ENCODE data around the gene HOXD8.

Gene HOXD8

GRCh38 chr2:176091329-176092258 is 37.9 kb upstream of the HOXD8 start:
- peak in 1 of 2 donors; percentile 7 for DNase-seq

DNA sequence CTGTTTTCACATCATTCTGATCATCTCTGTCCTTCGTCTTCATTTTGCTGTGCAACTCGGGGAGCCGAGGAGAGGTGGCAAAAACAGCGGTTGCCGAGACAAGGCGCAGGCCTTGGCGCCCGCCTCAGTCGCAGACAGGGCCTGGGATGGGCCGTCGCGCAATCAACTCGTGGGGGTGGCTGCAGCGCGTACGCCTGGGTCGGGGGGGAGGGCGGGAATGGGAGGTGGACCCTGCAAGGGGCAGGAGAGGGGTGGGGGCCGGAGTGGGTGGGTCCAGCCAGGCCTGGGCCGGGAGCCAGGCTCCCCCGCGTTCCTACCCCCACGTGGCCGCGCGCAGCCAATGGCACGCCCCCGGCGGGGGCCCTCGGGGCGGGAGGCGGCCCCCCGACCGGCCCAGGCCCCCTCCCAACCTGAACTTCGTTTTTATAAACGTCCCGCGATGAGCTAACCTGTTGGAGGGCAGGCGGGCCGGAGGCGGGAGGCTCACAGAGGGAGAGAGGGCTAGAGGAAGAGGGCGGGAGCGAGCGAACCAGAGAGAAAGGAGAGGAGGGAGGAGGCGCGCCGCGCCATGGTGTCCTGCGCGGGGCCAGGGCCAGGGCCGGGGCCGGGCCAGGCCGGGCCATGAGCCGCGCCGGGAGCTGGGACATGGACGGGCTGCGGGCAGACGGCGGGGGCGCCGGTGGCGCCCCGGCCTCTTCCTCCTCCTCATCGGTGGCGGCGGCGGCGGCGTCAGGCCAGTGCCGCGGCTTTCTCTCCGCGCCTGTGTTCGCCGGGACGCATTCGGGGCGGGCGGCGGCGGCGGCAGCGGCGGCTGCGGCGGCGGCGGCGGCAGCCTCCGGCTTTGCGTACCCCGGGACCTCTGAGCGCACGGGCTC is 37.0 kb upstream of the HOXD8 start, which contains the start of gene HOXD13:
Gene HOXD13 (plus strand): TSS at position 452 of the 875 bp plus-strand sequence. CDS start 170 bp downstream, at position 622.
- DNase-seq, result peak in 1 of 2 donors; percentile 7

DNA sequence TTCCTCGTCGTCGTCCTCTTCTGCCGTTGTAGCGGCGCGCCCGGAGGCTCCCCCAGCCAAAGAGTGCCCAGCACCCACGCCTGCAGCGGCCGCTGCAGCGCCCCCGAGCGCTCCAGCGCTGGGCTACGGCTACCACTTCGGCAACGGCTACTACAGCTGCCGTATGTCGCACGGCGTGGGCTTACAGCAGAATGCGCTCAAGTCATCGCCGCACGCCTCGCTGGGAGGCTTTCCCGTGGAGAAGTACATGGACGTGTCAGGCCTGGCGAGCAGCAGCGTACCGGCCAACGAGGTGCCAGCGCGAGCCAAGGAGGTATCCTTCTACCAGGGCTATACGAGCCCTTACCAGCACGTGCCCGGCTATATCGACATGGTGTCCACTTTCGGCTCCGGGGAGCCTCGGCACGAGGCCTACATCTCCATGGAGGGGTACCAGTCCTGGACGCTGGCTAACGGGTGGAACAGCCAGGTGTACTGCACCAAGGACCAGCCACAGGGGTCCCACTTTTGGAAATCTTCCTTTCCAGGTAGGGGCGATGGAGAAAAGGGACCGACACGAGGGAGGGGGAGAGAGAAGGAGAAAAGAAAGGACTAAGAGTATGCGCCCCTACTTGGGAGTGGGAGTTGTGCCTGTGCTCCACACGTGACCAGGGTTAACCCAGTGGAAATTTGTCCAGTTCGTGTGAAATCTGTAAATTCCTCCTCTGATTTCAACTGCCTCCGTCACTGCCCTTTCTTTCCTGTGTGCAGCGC is 36.2 kb upstream of the HOXD8 start:
- peak in 1 of 2 donors; percentile 2 for DNase-seq

DNA sequence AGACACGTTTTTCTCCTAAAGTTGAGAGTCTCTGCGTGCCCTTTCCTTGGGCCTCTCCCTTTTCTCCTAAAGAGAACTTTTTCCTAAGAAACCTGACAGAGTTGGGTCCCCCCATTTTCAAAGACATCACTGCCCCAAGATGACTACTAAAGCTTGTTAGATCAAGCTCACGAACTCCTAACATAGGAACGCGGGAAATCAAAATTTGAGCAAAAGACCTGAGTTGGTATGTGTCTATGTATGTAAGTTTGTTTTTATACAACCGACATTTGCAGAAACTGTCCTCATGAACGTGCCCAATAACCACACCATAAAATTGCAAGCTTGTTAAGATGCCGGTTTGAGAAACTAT is 35.6 kb upstream of the HOXD8 start:
- no peak for DNase-seq

DNA sequence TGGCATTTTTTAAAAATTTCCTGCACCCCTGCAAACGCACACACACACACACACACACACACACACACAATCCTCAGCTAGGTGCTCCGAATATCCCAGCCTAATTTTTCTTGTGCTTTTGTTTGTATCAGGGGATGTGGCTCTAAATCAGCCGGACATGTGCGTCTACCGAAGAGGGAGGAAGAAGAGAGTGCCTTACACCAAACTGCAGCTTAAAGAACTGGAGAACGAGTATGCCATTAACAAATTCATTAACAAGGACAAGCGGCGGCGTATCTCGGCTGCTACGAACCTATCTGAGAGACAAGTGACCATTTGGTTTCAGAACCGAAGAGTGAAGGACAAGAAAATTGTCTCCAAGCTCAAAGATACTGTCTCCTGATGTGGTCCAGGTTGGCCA is 35.2 kb upstream of the HOXD8 start:
- DNase-seq, result peak in 1 of 2 donors; percentile 4

- no peak for DNase-seq
These were observed 34.1 kb upstream of the HOXD8 start for GRCh38 chr2:176095421-176095820.

GRCh38 chr2:176096243-176096985 is 33.1 kb upstream of the HOXD8 start:
- DNase-seq, result no peak

DNA sequence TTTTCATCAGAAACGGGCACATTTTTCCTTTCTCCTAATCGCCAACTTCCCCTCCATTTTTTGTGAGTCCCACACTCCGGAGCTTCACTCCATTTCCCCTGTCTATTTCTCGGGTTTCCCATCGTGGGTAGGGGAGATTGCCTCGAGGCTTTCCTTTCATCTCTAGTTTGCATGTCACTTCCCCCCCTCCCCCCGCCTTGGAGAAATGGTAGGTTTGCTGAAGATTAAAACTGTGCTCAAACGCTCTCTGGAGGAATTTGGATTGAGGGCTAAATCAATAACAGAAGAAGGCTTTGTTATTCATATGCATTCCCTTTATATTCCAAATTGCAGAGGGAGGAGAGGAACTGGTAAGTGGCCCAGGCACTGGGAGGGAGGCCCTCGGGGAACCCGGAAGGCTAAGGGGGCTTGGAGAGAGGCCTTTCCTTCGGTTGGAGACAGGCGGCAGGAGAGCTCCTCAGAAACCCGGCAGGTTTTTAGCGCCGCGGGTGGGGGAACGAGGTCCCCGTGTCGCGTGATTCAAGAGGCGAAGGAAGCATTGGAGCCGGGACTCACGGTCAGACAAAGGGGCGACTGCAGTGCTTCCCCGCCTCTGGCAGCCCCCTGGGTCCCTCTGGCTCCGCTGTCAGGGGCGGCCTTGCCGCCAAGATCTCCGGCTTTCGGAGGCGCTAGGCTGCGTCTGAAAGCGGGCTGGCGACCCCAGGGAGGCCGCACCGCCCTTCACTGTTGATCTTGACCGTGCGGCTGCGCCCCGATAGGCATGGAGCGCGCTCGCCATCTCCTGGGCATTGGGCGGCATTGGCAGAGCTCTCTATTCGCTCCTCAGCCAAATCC is 32.3 kb upstream of the HOXD8 start:
- peak; percentile 52 to 61 for DNase-seq

DNA sequence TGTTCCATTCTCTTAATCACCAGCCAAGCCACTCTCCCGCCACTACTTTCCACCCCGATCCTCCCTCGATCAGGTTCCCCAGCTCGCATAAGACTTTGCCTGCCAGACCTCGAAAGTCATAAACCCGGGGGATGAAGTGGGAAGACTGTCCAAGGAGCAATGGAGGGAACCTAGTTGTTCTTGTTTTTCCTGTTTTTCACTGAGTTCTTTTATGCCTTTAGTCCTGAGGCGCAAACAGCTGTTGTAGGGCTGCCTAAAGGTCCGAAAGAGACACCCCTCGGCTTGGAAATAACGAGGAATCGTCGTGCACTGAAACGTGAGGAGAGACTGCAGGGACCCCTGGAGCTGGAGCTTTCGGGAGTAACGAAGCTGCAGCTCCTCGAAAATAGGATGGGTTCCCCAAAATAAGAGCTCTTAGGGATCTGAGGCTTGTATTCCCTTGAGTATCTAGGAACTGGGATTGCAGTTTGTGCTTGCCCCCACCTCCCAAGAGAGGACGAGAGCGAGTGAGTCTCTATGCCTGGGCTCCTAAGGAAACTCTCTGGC is 31.6 kb upstream of the HOXD8 start:
- no peak for DNase-seq

- DNase-seq, result peak in 1 of 2 donors; percentile 6
These were observed 30.9 kb upstream of the HOXD8 start for GRCh38 chr2:176098366-176099158.

GRCh38 chr2:176099159-176099727 is 30.3 kb upstream of the HOXD8 start:
- DNase-seq, result peak in 1 of 2 donors; percentile 2

GRCh38 chr2:176099728-176100546 is 29.6 kb upstream of the HOXD8 start, which contains the start of gene HOXD12:
Gene HOXD12, plus strand, starts transcription at chr2:176099795. Its CDS starts 7 bp downstream, at chr2:176099802.
- DNase-seq, result peak in 1 of 2 donors; percentile 1

- DNase-seq, result peak in 1 of 2 donors; percentile 0
These were observed 28.9 kb upstream of the HOXD8 start for GRCh38 chr2:176100547-176101140.

GRCh38 chr2:176101216-176101830 is 28.2 kb upstream of the HOXD8 start:
- peak in 1 of 2 donors; percentile 1 for DNase-seq

DNA sequence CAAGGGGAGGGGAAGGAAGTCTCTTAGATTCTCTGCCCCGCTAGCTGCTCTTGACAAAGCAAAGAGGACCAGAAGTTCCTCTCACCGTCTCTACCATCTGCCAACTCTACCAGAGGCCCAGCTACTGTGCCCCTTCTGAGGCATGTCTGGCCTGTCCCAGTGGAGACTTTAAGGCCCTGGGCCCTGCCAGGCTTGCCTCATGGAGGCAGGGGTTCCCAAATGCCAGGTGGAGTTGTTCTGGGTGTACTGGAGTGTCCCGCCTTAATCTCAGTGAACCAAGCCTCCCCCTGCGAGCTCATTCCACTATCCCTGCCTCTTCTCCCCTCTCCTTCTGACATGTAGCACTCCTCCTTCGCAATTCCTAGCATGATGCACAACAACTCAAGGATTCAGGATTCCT is 27.7 kb upstream of the HOXD8 start:
- peak in 1 of 2 donors; percentile 2 for DNase-seq

DNA sequence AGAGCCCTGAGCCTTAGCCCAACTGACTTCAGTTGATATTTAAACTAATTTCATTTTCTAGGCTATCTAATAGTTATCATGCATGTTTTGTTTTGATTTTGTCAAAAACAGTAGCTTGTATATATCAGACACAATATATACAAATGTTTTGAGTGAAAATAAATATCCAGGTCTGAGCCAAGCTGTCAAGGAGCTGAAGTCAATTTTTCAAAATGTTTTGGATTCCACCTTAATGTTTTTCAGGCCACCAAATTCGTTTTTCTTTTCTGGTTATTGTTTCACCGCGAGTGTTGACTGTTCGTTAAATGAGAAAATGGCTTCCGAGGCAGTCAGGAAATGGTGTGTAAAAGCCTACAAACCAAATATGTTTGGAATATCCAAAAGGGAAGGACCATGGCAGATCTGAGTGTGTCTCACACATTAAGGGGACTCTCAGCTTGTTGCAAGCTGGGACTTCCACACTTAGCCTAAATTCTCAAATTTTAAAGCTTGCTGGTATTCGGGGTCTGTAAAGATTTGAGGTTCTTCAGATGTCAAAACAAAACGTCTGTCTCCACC is 27.1 kb upstream of the HOXD8 start:
- DNase-seq, result no peak

GRCh38 chr2:176103194-176103593 is 26.3 kb upstream of the HOXD8 start:
- no peak for DNase-seq

All from CD4-positive, alpha-beta T cell treated with Interleukin-4 for 1 hour (primary cell).